T-helper 1 cell (primary cell): Measurements from ENCODE around the gene ADAMTS17.

Experiments
- DNase-seq, 5 donors: peaks; one replicate each; pipeline ENCODE4 v3.0.0-alpha.2; 2012 to 2020

The ADAMTS17 gene

DNA sequence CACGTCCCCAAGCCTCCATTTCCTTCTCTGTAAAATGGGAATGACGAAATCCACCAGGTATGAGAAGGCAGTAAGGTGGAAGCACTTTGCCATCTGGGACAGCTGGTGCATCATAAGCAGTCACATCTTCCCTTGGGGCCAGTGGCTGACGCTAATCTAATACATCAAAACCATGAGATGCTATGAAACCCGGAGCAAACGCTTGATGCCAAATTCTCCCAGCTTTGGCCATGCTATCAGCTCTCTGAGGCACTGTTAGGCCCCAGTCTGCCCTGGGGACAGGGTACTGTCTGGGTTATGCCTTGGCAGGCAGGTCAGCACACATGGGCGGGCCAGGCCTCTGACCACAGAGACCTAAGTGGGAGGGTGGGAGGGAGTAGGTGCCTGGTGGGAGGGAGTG, 66.1 kb downstream of the ADAMTS17 start:
- no peak for DNase-seq

DNA sequence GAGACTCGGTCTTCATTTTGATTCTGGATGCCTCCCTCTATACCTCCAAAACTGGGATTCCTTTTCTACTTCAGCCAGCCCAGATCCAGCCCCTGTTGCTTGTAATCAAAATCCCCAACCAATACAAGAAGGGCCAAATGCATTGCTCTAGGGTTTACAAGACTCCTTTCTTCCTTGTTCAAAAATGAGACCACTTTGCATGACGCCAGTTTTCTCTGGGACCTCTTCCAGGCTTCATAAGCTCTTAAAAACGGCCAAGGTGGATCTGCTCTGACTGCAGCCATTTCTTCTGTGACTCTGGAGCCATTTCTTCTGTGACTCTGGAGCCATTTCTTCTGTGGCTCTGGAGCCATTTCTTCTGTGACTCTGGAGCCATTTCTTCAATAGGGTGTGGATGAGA, 71.9 kb downstream of the ADAMTS17 start:
- DNase-seq: no peak

DNA sequence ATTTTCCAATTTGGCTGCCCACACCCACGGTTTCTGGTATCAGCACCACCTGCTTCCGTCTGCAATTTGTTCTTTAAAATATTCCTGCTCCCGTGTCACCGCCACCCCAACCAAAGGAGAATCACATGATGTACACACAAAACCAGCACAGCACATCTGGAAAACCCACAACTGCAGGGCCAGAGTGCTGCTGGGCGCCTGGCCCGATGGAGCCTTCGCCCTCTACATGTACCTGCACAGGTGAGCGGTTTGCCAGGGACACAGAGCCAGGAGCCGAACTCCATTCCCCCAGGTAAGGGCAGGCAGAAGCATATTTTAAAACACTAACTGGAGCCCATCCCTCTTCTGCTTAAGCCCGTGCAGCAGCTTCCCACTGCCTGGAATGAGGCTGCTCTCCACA, 75.6 kb downstream of the ADAMTS17 start:
- DNase-seq: no peak

DNA sequence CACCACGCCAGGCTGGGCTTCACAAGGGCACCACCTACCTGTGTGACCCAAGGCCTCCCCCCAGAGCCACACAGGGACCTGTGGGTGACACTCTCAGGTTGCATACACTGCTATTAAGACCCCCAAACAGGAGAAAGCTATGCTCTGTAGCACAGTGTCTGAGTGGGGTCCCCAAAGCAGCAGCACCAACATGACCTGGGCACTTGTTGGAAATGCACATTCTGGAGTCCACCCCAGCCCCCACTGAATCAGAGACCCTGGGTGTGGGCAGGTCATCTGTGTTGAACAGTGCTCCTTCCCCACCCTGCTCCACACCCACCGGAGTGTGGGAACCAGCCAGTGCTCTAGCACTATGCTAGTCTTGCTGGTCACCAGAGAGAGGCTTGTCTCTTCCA, 76.1 kb downstream of the ADAMTS17 start:
- no peak for DNase-seq

DNA sequence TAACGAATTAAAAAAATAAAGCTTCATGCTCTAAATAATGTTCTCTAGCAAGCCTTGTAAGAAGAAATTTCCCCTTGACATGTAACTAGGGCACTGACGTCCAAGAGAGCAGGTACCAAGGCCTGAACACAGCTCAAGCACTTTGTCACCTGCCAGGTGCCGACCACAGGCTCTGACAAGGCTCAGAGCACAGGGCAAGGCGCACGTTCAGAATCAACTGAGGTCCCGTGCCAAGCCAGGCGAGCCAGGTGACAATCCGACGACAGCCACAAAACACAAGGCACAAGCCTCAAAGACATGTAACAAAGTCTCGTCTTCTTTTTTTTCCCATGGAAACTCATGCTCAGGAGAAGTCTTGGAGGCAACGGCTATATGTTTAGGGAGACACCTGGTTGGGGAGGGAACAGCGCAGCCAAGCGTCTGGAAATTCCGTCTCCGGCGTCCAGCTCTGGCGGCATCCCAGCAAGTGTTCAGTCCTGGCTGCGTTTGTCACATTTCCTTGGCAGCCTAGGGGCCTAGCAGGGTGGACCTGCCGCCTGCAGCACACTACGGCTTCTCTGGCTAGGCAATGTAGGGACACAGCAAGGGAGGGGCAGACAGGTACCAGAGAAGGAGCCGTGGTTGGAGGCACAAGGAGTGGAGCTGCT, 76.7 kb downstream of the ADAMTS17 start:
- no peak for DNase-seq

DNA sequence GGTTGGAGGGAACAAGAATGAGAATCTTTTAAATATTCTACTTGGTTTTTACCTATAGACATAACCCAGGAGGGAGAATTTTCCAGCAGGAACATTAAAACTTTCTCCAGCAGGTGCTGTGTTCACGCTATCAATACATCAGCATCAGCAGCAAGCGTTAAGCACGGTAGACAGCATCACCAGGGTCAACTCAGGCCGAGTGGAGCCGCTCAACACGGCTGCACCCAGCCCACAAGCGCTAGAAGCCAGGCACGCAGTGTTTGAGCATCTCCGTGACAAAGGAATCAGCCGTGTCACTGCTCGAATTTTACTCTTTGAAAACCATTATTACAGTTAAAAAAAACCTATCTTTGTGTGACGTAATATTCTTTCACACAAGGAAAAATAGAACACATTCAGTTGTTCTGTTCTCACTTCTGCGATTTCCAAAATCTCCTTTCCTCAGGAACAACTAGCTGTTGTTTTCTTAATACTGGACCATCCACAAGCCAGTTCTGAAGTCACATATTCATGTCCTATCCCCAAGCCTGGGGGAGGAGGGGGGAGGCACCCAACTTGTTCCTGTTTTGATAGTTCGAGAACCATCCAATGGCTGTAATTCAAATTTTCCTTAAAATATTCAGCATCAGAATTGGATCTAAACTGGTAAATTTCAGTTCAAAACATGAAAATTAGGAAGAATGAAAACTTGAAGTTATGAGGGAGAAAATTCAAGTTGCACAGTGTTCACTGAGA, 77.9 kb downstream of the ADAMTS17 start:
- no peak for DNase-seq

DNA sequence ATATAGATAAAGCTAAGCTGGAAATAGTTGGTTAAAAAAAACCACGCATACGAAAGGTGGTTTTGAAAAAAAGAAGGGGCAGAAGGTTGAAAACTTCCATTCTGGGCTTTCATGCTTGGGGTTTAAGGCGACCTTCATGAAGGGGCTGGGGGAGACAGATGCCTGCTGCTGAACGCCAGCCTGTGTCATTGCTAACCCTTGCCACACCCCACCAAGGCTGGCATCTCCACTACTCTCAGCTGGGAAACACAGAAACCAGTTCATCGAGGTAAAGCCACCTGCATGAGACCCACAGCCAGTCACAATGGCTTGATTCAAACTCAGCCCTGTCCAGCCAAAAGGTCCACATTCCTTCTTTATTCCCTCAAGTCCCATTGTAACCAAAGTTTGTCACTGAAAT, 78.7 kb downstream of the ADAMTS17 start:
- no peak for DNase-seq

DNA sequence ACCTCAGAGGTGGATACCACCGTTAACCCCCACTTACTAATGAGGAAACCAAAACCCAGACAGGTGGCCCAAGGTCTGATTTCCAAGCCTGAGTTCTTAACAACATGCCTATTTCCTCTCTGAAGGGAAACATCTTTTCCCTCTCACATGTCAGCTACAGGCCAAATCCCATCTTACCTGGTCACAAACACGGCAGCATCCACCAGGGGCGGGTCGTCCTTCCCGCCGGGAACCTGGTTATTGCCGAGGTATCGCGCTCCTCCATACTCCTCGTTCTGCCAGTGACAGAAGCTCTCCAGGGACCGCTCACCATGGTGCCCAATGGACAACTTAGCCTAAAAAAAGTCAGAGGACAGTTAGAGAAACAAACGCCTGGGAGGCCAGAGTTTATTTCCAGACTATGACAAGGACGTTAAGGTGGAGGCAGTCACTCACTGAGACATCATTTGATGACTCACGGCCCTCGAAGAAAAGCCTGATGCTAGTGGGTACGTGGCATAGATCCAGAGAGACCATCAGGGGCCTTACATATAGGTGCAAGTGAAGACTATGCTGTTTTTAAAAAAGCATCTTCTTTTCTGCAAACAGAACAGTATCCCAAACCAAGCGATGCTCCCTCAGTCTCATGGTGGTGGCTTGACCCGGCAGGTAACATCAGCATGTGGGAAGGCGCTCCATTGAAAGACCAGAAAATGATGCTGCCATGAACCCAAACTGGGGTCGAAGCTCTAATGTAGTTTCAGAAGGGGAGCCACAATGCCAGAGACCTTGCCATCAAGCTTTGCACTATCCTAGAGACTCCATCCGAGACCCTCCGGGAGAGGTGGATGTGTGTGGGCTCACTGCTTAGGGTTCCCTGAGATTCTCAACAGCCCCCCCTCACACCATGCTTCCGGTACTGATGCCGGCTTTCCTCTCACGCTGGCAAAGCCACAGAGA, 80.2 kb downstream of the ADAMTS17 start:
- DNase-seq: no peak

DNA sequence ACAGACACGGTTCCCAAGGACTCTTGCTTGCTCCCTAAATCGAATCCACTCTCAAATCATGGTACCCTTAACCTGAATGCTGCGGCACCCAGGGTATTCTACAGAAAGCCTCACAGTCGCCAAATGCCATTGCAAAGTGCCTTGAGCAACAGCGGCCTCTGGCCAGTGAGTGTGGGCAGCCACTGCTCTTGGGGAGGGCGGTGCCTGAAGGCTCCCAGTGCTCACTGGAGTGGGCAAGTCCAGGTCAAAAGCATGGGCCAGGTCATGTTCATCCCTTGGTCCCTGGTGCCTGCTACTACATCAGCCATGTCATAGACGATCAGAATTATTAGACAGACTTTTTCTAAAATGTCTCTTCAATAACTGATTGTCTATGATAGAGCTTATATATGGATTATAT, 82.5 kb downstream of the ADAMTS17 start:
- DNase-seq: no peak

DNA sequence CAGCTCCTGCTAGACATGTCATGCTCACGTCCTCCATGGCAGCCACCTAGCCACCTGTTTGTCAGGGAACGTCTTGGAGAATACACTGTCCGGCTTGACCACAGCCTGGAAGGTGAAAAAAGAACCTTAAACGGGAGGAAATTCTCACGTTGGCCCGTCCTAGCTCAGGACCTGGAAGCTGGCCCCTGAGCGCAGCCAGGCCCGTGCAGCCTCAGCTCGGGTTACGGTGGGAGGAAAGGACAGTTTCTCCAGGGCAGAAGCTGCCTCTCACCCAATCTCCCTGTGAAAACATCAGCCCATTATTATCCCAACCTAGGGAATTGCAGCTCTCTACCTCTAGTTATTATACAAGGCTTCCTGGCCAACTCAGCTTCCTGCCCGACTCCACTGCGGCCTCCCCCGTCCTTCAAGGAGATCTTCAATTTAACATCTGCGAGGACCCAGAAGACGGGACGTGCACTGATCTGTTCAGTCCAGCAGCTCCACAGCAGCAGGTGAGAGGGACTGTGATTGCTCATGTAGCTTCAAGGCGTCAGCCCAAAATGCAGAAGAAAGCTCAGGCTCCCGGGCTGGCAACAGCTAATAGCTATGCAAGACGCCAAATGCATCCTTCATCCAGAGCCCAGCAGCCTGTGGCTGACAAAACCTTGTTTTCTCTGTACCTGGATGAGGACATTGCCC, 84.7 kb downstream of the ADAMTS17 start:
- no peak for DNase-seq

DNA sequence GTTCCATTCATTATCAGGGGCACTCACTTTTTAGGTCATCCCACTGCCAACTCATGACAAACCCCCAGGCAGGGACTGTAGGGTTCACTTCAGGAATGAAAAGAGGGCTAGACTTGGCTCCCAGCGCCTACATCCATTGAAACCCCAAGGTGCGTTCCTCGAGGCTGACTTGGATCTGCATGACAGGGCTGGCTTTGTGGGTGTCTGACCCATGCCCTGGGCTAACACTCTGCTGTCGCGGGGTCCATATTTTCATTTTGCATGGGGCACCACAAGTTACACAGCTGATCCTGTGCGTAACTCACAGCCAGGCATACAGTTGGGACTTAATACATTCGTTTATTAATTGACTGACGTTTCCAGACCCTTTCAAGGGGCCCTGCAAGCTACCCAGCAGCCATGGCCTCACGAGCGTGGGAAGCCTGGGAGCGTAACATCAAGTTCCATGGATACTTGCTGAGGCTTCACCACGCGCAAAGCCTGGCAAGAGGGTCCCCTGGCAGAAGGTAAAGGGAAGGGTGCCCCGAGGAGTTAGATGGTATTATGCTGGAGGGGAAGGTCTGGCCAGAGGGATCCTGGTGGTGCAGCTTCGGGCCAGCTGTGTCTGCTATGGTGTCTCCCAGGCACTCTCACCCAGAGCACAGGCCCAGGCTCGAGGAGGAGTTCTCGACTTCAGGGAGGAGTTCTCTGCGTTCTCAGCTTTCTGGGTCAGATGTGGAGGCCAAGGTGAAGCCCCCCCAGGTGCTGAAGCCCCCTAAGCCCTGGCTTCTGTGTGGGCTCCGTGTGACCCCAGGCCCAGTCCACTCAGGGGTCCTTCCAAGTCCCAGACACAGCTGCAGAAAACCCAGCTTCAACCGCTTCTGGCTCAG, 85.4 kb downstream of the ADAMTS17 start:
- no peak for DNase-seq

DNA sequence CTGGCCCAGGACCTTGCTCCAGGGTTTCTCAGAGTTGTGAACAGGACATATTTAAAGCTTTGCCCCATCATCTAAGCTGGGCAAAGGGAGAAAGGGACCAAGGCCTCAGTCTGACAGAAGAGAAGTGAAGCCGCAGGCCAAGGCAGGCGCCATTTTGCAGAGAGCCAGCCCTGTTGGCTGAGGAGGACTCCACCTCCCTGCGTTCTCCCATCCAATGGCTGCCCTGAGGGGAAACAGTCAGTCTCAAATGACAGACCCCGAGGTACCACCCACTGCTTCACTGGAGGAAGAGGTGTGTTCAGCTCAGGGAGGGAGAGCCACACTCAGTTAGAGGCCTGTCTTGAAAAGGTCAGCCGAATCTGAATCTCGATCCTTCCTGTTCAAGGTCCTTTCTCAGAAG, 86.1 kb downstream of the ADAMTS17 start:
- DNase-seq: no peak

DNA sequence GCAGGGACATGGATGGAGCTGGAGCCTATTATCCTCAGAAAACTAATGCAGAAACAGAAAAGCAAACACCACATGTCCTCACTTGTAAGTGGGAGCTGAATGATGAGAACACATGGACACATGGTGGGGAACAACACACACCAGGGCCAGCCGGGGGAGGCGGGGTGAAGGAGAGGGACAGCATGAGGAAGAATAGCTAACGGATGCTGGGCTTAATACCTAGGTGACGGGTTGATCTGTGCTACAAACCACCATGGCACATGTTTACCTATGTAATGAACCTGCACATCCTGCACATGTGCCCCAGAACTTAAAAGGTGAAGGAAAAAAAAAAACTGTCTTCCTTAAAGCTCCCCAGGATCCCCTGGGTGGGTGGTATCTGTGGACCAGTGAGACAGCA, 87.1 kb downstream of the ADAMTS17 start:
- DNase-seq: no peak

DNA sequence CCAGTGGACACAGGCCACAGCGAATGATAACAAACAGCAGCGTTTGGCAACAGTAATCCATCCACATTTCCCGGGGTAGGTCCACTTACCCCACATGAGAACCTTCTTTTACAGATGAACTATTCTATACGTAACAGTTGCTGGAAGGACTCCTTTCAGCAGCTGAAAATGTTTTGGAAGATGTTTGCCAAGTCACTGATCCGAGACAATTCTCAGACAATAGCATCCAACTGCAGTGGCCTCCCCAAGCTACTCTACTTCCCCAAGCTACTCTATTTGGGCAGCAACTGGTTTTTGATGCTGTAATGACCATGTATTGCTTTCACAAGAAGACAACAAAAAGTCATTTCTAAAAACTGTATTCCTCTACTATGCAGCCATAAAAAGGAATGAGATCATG, 87.5 kb downstream of the ADAMTS17 start:
- no peak for DNase-seq

DNA sequence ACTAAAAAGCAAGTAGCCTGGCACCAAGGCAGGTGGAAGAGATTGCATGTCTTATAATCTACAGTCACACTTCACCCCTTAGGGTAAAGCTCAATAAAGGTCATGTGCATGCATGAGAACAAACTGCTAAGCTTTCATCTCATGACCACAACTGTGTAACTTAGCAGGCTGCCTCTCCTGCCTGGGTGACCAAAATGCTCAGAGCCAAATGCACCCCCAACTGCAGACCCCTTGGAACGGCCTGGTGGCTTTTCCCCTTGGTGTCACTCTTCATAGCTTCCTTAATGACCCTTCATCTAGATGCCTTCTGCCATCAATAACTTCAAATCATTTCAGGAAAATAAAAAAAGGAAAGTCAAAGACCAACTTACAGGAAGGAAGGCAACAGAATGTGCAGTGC, 88.1 kb downstream of the ADAMTS17 start:
- DNase-seq: no peak

DNA sequence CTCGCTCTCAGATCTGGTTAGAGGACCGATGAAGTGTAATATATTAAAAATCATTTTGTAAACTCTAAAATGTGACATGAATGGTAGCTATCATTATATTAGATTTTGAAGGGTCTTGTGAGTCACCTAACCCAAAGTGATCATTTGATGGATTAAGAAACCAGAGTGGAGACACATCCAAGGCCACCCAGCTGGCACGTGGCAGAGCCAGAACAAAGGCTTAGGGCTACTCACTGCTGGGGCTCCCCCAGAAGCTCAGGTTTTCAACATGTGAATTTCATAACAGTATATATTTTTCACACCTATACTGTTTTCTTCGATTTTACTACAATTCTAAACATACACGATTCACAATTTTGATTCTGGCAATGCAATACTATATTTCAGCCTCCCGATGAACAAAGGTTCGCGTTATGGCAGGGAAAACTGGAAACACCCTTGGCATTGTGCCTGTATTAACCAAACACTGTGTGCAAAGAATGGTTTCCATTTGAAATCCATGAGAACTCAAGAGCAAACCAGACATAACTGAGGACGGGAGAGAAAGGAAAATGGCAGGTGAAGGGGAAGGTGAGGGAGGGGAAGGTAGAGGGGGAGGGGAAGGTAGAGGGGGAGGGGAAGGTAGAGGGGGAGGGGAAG, 88.9 kb downstream of the ADAMTS17 start:
- no peak for DNase-seq

DNA sequence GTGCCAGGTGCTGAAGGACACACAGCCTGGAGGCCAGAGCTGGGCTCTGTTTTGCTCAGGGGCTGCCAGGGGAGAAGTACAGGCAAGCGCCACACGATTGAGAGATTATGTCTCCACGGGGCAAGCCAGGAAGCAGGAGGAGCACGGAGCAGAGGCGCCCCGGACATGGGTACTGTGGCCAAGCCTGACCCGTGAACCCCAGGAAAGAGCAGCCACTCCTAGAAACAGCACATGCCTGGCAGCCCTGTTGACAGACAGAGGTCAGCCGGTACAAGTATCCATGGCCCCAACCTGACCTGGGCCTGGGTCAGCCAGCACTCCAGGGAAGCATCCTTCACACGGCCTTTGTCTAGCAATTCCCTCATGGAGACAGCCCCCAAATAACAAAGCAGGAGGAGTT, 89.4 kb downstream of the ADAMTS17 start:
- no peak for DNase-seq

DNA sequence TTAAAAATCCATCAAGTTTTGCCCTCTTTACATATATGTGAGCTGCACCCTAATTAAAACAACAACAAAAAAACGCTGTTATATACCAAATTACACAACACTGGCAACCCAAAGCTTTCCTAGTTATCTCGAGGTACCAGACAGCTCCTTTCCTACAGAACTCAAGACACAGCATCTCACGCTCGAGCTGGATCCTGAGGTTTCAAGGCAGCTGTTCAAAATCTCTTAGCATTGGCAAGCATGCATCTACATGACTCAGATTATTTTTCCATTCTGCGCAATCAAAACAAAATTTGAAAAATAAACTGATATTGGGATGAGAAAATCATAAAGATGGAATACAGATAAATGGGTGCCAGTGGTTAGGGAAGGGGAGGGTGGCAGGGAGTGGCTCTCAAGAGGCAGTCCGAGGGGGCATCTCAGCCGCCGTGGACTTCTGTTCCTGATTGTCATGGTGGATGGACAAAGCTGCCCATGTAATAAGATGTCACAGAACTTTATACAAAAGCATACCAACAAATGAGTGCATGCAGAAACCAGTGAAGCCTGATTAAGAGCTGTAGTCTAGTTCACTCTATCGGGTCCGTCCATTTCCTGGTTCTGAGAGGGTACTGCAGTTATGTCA, 91.5 kb downstream of the ADAMTS17 start:
- DNase-seq: no peak

DNA sequence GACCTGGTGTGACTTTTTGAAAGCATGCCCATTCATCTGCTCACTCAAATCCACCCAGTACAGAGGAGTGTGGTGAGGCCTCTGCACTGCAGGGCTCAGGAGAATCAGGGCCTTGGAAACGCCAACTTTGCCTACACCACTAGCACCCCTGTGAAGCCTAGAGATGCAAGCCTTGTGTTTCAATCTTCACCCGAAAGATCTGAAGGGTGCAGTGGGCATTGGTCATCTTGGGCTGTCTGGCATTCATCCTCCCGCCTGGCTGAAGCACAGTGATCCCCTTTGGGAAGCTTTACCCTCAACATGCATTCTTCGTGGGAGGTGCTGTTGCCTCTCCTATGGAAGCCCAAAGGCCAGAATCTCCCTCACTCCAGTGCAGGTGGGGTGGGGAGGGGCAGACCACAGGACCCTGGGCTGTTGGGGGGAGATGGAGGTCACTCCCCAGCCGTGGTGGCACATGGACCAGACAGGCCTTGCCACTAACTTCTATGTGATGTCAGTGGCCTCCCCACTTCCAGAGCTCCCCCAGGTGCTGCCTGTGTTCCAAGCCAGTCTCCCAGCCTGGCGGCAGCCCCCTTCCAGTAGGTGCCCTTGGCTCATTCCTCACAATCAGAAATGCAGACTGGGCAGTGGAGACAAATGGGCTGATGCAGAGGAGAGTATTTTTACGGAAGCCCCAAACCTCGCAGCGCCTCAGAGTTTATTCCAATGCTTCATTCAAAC, 92.5 kb downstream of the ADAMTS17 start:
- DNase-seq: no peak

DNA sequence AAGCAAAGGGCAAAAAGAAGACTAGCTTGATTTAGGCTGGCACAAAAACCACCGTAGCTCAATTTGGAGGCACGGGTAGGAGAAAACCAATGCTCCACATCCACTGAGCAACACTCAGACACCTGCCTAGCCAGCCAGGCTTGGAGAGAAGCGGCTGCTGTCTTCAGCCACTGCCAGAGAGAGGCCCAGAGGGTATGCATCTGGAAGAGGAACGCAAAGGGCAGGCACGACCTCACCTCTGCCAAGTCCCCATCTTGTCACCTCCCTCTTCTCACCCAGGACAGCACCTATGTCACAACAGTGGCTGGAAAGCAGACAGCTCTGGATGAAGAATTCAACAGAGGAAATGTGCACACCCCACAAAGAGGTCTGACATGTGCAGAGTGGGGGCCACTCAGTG, 93.5 kb downstream of the ADAMTS17 start:
- DNase-seq: no peak
